ENCODE measurements around the gene IL24.
"Not testable (repeated sequence)": the region's sequence is repeated elsewhere in the genome, so short reads cannot be mapped to it uniquely, and the experiment has no call there.

The IL24 gene

DNA sequence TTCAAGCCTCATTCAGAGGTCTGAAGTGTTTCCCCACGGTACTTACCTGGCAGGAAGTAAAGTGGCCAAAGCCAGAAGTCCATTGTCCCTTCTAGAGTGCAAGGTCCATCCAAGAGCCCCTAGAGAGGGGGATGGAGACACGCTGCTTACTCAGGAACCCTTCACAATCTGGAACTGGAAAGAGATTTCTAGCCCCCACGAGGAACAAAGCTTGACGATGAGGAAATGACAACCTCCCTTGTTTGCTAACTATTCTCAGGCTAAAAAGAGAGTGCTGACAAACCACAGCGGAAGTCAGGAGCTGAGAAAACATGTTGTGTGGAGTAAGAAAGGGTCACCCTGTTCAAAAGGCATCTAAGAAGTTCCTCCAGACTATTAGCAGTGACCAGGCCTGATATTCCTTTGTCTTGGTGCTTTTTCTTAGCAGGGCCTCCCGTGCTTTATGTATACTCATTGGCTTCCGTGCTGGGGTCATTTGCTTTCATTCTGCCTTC, 24.6 kb downstream of the IL24 start, which contains the start of gene FCMR:
FCMR (minus strand) TSS at position 170 of the 494 bp plus-strand sequence; CDS start at position 83, 87 bp downstream.
- DNase-seq, result no peak
- Mint-ChIP-seq H3K9me3 (no peaks in the 10 kb centered on the region), H3K4me3 (no peak within 1 kb of the TSS), H3K27me3 (no peaks in the 10 kb centered on the region), H3K4me1 (ENCODE audit: low read depth) (peaks cover 31% of the 10 kb centered on the region), H3K27ac (no peak within 1 kb of the TSS), H3K36me3 (ENCODE audit: low read depth) (peaks cover 27% of the 10 kb centered on the region)

DNA sequence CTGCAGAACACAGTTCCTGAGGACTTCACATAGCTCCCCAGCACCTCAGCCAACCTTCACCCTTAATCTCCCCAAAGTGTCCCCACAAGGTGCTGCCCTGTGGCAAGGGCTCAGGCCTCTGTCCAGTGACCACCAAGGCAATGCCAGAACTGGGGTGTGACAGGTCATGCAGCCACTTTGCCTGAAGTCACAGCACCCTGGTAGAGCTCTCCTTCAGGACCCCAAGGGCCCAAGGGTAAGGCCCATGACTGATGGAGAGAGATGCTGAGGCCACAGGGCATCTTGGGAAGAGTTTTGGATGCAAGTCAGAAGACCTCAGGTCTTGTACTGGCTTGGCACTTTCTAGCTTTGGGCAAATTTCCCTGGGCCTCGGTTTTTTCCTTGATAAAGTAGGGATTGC, 25.3 kb downstream of the IL24 start:
- no peaks in the 10 kb centered on the region for H3K9me3 Mint-ChIP-seq
- no peak overlapping the region for H3K27ac Mint-ChIP-seq
- peaks cover 29% of the 10 kb centered on the region for H3K4me1 Mint-ChIP-seq (ENCODE audit: low read depth)

DNA sequence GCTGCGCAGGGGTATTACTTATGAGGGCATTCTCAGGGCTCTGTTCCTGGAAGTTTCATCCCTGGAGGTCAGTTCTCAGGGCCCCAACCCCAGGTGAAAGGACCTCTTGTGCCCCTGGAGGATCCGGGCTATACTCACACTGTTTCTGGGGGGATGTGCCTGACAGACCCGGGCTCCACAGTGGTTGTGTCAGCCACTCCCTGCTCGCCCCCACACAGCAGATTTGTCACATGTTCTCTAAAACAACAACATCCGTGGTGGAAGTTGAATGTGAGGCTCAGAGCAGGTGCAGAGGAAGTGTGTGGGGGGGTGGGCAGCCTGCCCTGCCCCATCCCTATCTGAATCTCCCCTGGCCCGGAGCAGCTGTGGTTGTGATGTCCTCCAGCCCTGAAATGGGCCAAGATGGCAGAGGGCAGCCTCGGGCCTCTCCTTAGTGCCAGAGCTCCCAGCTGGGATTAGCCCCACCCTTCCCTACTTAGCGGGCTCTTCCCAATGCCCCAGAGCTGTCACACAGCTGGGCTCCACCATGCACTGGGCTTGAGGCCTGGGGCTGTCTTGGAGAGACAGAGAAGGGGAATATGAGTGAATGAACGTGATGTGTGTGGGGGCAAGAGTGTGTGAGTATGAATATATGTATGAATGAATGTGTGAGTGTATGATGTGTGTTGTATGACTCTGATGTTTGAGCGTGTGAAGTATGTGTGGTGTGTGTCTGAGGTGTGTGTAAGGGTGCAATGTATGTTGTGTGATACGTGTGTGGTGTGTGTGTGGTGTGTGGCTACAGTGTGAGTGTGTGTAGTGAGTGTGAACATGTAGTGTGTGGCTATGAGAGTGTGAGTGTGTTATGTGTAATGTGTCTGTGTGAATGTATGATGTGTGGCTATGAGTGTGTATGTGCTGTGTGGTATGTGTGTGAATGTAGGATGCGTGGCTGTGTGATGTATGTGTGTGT, 26.0 kb downstream of the IL24 start:
- Mint-ChIP-seq H3K27me3 (no peaks in the 10 kb centered on the region), H3K9me3 (no peaks in the 10 kb centered on the region), H3K36me3 (ENCODE audit: low read depth) (peaks cover 15% of the 10 kb centered on the region), H3K4me3 (no peak overlapping the region), H3K27ac (no peak overlapping the region), H3K4me1 (ENCODE audit: low read depth) (peaks cover 28% of the 10 kb centered on the region)
- peak; percentile 76 for DNase-seq

More for the DNA sequence above, 25.3 kb downstream of the IL24 start:
- no peak for DNase-seq
- Mint-ChIP-seq H3K36me3 (ENCODE audit: low read depth) (peaks cover 22% of the 10 kb centered on the region), H3K27me3 (no peaks in the 10 kb centered on the region), H3K4me3 (no peak overlapping the region)

DNA sequence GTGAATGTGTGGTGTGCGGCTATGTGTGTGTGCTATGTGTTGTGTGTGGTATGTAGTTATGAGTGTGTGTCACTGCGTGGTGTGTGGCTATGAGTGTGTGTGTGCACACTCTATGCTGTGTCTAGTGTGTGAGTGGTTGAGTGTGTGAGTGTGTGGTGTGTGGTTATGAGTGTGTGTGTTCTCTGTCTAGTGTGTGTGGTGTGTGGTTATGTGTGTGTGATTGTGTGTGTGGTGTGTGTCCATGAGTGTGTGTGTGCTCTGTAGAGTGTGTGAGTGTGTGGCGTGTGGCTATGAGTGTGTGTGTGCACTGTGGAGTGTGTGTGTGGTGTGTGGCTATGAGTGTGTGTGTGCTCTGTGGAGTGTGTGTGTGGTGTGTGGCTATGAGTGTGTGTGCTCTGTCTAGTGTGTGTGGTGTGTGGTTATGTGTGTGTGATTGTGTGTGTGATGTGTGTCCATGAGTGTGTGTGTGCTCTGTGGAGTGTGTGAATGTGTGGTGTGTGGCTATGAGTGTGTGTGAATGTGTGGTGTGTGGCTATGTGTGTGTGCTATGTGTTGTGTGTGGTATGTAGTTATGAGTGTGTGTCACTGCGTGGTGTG, 26.8 kb downstream of the IL24 start:
- DNase-seq, H3K9me3 Mint-ChIP-seq, H3K27me3 Mint-ChIP-seq, H3K4me3 Mint-ChIP-seq, H3K27ac Mint-ChIP-seq: not testable (repeated sequence)
- Mint-ChIP-seq H3K36me3 (ENCODE audit: low read depth) (peaks cover 14% of the 10 kb centered on the region), H3K4me1 (ENCODE audit: low read depth) (peaks cover 25% of the 10 kb centered on the region)

DNA sequence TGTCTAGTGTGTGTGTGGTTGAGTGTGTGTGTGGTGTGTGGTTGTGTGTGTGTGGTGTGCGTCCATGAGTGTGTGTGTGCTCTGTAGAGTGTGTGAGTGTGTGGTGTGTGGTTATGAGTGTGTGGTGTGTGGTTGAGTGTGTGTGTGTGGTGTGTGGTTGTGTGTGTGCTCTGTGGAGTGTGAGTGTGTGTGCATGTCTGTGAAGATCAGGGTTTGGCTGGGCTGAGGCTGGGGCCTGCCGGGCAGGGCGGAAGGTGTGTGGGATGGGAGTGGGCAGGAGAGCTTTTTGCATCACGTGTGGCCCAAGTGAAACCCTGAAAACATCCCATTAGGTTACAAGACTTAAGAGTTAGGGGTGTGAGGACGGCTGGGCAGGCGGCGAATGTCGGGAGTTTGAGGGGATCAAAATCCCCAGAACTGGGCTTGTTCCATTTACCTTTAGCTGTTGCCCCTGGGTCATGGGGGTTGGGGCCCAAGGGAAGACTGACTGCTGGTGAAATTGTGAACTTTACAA, 27.4 kb downstream of the IL24 start:
- Mint-ChIP-seq H3K36me3 (ENCODE audit: low read depth) (peaks cover 14% of the 10 kb centered on the region), H3K27ac (no peak overlapping the region), H3K9me3 (no peaks in the 10 kb centered on the region), H3K4me3 (no peak overlapping the region), H3K4me1 (ENCODE audit: low read depth) (peaks cover 23% of the 10 kb centered on the region), H3K27me3 (no peaks in the 10 kb centered on the region)
- no peak for DNase-seq

DNA sequence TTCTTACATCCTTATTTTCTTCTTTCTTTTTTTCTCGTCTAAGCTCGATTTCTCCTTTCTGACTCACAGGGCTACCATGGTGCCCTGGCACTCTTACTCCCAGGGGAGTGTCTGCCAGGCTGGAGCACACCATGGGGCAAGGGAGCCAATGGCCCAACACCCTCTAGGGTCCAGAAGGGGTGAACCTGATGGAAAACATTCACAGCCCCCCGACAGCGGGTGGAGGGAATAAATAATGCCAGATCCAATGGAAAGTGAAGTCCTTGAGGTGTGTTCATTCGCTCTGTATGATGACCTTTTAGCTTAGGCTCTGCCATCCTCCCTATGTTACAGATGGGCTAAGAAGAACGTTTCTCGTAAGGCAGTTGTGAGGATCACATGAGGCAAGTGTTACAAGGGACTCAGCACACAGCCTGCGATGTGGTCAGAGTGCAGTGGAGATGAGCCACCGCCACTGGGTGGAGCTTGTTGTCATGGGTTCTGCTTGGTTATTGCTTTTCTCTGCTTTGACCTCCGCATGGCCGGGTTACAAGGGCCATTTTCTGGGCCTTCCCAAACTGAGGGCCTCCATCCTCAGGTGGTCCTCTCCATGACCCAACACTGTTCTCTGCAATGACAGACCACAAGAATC, 28.0 kb downstream of the IL24 start:
- Mint-ChIP-seq H3K27ac (no peak overlapping the region), H3K36me3 (ENCODE audit: low read depth) (peaks cover 10% of the 10 kb centered on the region), H3K4me3 (no peak overlapping the region), H3K27me3 (no peaks in the 10 kb centered on the region), H3K9me3 (no peaks in the 10 kb centered on the region), H3K4me1 (ENCODE audit: low read depth) (peaks cover 26% of the 10 kb centered on the region)
- no peak for DNase-seq

DNA sequence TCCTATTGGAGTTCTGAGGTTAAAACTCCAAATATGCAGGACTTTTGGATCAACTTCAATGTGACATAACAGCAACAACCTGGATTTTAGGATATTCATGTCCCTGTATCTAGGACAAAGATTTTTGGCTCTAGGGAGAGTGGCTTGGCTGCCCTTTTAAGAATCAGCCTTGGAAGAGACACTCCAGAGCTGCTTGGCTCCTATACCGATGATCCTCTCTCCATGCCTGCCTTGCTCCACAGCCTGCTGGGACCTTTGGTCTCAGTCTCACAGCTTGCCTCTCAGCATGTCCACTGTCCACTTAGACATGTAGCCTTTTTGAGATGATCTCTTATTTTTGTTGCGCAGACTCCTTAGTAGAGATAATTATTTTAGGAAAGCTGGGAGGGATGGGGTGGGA, 29.0 kb downstream of the IL24 start:
- H3K27me3 Mint-ChIP-seq, result no peaks in the 10 kb centered on the region
- no peak overlapping the region for H3K27ac Mint-ChIP-seq
- H3K36me3 Mint-ChIP-seq (ENCODE audit: low read depth), result peaks cover 2% of the 10 kb centered on the region
- H3K4me3 Mint-ChIP-seq, result no peak overlapping the region
- no peak for DNase-seq
- H3K4me1 Mint-ChIP-seq (ENCODE audit: low read depth), result peaks cover 36% of the 10 kb centered on the region
- H3K9me3 Mint-ChIP-seq, result no peaks in the 10 kb centered on the region

DNA sequence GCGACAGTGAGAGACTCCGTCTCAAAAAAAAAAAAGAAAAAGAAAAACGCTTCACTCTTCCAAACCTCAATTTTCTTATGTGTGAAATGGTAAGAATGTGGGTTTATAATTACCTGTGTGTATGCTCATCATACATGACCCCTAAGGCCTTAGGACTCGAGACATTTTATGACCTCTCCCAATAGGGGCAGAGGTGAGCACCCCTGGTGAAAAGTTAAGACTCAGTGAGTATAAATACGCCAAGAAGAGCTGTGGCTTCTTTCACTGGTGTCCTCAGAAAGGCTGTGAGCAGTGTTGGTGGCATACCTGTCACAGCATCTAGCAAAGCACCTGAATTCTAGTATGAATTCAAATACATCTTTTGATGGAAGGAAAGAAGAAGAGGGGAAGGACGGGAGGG, 32.3 kb downstream of the IL24 start:
- Mint-ChIP-seq H3K4me3 (peak overlapping the region; percentile 27), H3K27me3 (no peaks in the 10 kb centered on the region), H3K9me3 (no peaks in the 10 kb centered on the region), H3K4me1 (ENCODE audit: low read depth) (peaks cover 59% of the 10 kb centered on the region), H3K36me3 (ENCODE audit: low read depth) (no peaks in the 10 kb centered on the region), H3K27ac (peak overlapping the region; percentile 94)
- DNase-seq, result no peak

DNA sequence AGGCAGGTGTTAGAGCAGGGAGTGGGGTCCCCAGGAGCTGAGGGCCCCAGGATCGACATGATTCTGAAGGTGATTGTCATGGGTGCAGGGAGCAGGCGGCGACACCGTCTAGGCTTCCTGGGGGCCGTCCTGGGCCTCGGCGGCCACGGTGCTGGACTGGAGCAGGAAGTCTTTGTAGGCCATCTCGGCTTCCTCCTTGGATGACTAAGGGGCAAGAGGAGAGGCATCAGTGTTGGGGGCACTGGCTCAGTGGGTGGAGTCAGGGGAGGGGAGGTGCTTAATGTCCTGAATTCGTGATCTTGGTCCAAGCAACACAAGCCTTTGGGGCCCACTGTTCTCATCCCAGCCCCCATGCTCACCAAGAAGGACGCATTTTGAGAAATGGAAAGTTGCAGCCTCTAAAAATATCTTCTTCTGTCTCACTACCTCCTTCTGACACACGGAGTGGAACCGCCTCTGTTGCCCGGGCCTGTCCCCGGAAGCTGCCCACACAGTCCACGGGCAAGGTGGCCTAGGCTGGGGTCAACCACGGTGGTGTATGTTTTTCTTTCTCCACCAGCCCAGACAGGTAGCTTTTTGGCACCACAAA, 33.1 kb downstream of the IL24 start:
- DNase-seq, result peak; percentile 73
- no peaks in the 10 kb centered on the region for H3K36me3 Mint-ChIP-seq (ENCODE audit: low read depth)
- H3K4me3 Mint-ChIP-seq, result peak overlapping the region; percentile 50
- H3K27ac Mint-ChIP-seq, result peak overlapping the region; percentile 94
- H3K27me3 Mint-ChIP-seq, result no peaks in the 10 kb centered on the region
- H3K9me3 Mint-ChIP-seq, result no peaks in the 10 kb centered on the region
- peaks cover 59% of the 10 kb centered on the region for H3K4me1 Mint-ChIP-seq (ENCODE audit: low read depth)

DNA sequence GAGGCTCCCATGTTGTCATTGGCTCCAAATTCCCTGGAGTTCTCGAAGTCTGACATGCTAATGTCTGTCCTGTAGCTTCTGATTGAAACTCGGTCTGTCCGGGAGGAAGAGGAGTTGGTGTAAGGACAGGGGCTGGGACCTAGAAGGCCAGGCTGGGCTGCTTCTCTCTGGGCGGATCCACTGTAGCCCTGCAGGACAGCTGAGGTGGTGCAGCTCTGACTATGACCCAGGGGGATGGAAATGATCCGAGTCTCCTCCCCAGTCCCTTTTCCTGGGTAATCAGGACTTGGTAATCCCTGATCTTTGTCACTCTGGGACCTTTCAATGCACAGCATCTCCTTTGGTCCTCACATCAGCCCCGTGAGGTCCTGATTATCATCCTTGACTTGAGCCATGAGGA, 34.5 kb downstream of the IL24 start:
- no peaks in the 10 kb centered on the region for H3K36me3 Mint-ChIP-seq (ENCODE audit: low read depth)
- peak overlapping the region; percentile 26 for H3K27ac Mint-ChIP-seq
- H3K9me3 Mint-ChIP-seq, result no peaks in the 10 kb centered on the region
- H3K4me3 Mint-ChIP-seq, result no peak overlapping the region
- H3K27me3 Mint-ChIP-seq, result no peaks in the 10 kb centered on the region
- no peak for DNase-seq
- H3K4me1 Mint-ChIP-seq (ENCODE audit: low read depth), result peaks cover 55% of the 10 kb centered on the region

DNA sequence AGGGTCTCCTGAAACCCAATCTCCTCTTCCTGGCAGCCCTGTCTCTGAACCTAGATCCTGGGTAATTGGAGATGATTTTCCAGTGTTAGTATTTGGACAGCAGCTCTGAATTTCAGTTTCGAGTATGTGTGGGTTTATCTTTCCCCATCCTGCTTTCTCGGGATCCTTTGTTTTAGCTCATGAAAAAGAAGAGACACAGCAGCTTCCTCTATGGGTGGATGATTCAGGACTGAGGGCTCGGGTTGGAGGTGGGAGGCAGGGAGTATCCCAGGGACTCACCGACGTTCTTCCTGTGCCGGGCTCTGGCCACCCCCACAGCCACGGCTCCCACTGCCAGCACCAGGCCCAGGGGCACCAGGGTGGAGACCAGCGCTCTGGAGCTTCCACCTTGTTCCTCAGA, 34.9 kb downstream of the IL24 start:
- no peak overlapping the region for H3K4me3 Mint-ChIP-seq
- H3K9me3 Mint-ChIP-seq, result no peaks in the 10 kb centered on the region
- H3K36me3 Mint-ChIP-seq (ENCODE audit: low read depth), result no peaks in the 10 kb centered on the region
- H3K27me3 Mint-ChIP-seq, result no peaks in the 10 kb centered on the region
- DNase-seq, result no peak
- no peak overlapping the region for H3K27ac Mint-ChIP-seq
- peaks cover 54% of the 10 kb centered on the region for H3K4me1 Mint-ChIP-seq (ENCODE audit: low read depth)

DNA sequence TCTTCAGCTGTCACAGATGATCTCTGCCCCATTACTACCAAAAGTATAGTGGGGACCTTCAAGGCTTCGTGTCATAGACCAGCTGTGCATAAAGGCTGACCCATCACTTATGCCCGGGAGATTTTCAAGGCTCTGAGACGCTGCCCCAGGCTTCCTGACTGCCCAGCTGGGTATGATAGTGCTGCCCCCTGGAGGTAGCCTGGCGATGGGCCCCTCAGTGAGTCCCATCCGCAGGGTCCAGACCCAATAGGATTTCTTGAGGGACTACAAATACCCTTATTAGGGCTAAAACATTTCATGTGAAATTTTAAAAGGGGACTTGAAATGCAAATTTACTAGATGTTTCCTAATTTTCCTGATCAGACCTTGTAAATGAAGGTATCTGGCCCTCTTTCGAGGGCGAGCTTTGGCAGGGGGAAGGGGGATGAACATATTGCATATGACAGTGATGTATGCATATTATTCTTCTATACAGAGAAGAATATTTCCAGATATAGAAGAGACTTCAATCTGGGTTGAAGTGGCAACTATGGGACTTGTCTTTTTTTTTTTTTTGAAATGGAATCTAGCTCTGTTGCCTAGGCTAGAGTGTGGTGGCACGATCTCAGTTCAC, 36.2 kb downstream of the IL24 start:
- H3K4me3 Mint-ChIP-seq, result no peak overlapping the region
- H3K27me3 Mint-ChIP-seq, result no peaks in the 10 kb centered on the region
- peak; percentile 81 for DNase-seq
- H3K4me1 Mint-ChIP-seq (ENCODE audit: low read depth), result peaks cover 44% of the 10 kb centered on the region
- H3K27ac Mint-ChIP-seq, result no peak overlapping the region
- no peaks in the 10 kb centered on the region for H3K36me3 Mint-ChIP-seq (ENCODE audit: low read depth)
- no peaks in the 10 kb centered on the region for H3K9me3 Mint-ChIP-seq

DNA sequence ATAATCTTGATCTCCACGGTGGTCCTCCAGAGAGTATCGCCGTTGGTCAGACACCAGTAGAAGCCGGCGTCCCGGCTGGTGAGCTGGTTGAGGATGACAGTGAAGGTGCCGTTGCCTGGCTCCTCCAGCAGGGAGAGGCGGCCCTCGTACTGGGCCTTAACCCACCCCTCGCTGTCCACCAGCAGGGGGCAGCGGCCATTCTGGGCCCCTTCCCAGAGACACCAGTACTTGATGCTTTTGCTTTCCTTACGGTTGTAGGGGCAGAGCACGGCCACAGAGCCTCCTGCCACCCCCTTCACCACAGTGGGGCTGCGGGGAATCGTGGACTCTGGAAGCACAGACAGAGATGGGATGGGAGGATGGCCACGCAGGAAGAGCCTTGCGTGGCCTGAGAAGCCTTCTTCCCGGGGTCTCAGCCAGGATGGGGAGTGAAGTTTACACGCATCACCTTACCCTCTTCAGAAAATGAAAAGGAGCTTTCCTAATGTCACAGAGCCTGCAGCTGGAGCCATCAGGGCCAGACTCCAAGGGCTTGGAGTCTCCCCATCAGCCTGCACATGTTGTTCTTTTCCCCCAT, 38.3 kb downstream of the IL24 start:
- Mint-ChIP-seq H3K36me3 (ENCODE audit: low read depth) (no peaks in the 10 kb centered on the region), H3K27ac (no peak overlapping the region)
- peak; percentile 65 for DNase-seq

More for the DNA sequence above, 38.3 kb downstream of the IL24 start:
- no peak overlapping the region for H3K4me3 Mint-ChIP-seq
- H3K27me3 Mint-ChIP-seq, result no peaks in the 10 kb centered on the region
- peaks cover 30% of the 10 kb centered on the region for H3K4me1 Mint-ChIP-seq (ENCODE audit: low read depth)
- H3K9me3 Mint-ChIP-seq, result no peaks in the 10 kb centered on the region
